GM12878 (cell line): ENCODE measurements around the gene SWT1. TPM values are rescaled to one million over a fixed set of nuclear protein-coding genes. Genes with fewer than 3 reads are reported as not detected.
A peak's percentile ranks its signal among the peaks of the same experiment; 100 is the strongest.

Source experiments
- ATF7 ChIP-seq: fragments of 450-650 bp; IDR thresholded peaks from 2 replicates; pipeline ENCODE4 v1.6.1; 2016; ENCODE audit warnings: low read depth, mild to moderate bottlenecking
- ETV6 ChIP-seq, 2 experiments: fragments of 450-650 bp in 1 of 2; IDR thresholded peaks in 1 of 2; conservative IDR thresholded peaks in 1 of 2; 2 replicates each; pipeline ENCODE4 v1.6.1; 2014; ENCODE audit warnings: antibody characterized with exemption in 1 of 2, borderline replicate concordance in 1 of 2, low read depth in 1 of 2, mild to moderate bottlenecking in 1 of 2, moderate library complexity in 1 of 2
- HCFC1 ChIP-seq: fragments of 150-350 bp; IDR thresholded peaks from 2 replicates; pipeline ENCODE4 v1.6.1; 2014; ENCODE audit warnings: low read length
- KDM1A ChIP-seq: fragments of 200-600 bp; sonication (generic); IDR thresholded peaks from 2 replicates; pipeline ENCODE4 v1.6.1; 2016; ENCODE audit warnings: borderline replicate concordance
- RAD51 ChIP-seq: fragments of 450-650 bp; IDR thresholded peaks from 2 replicates; pipeline ENCODE4 v1.6.1; 2016; ENCODE audit warnings: moderate library complexity, mild to moderate bottlenecking, inconsistent platforms
- RELA ChIP-seq: fragments of 450-650 bp; IDR thresholded peaks from 2 replicates; pipeline ENCODE4 v1.8.0; 2014; ENCODE audit warnings: borderline replicate concordance; ENCODE audit not compliant: partially characterized antibody
- SMAD1 ChIP-seq: fragments of 450-650 bp; IDR thresholded peaks from 2 replicates; pipeline ENCODE4 v1.6.1; 2018; ENCODE audit warnings: mild to moderate bottlenecking, low read depth; ENCODE audit not compliant: partially characterized antibody
- WRNIP1 ChIP-seq: IDR thresholded peaks from 2 replicates; pipeline ENCODE4 v1.6.1; 2011; ENCODE audit warnings: low read depth, low read length, improper control_type of control experiment, borderline replicate concordance
- ZBTB33 ChIP-seq: fragments of 450-650 bp; IDR thresholded peaks from 2 replicates; pipeline ENCODE4 v1.6.1; 2017; ENCODE audit warnings: mild to moderate bottlenecking
- ZBTB4 ChIP-seq: fragments of 450-650 bp; formaldehyde crosslinking; IDR thresholded peaks from 2 replicates; pipeline ENCODE4 v1.4.0; 2022; ENCODE audit warnings: mild to moderate bottlenecking, moderate library complexity
- polyA plus RNA-seq, 11 experiments: library from polyadenylated mRNA; depleted of rRNA in 4 of 11; unstranded in 6 of 11; stranded (reverse) in 5 of 11; fragments of >200 nt; fragmentation: Nextera tagmentation in 4 of 11; fragmentation: Illumina TruSeq in 1 of 11; extraction: Ambion mirVana in 4 of 11; extraction: Trizol in 1 of 11; gene quantifications; 1 replicate in 1 of 11; 2 replicates in 10 of 11; pipeline versions ENCODE4 v1.2.1 to v1.2.3, GENCODE V29; 2011 to 2016; ENCODE audit warnings: inconsistent platforms in 2 of 11, missing spikeins in 2 of 11, low read depth in 1 of 11
- total RNA-seq, 4 experiments: library from RNA; depleted of rRNA in 3 of 4; stranded (reverse); fragments of >200 nt in 3 of 4; fragmentation: Illumina TruSeq in 1 of 4; extraction: Trizol in 1 of 4; gene quantifications; 2 replicates each; pipeline versions ENCODE4 v1.2.1 to v1.2.3, GENCODE V29; 2013 to 2021
- TF ChIP-seq, protein P1 (sequence below): fragments of 450-650 bp; IDR thresholded peaks from 2 replicates; pipeline ENCODE4 v1.6.1; 2014; ENCODE audit warnings: mild to moderate bottlenecking
- TF ChIP-seq, protein P2 (sequence below): IDR thresholded peaks from 2 replicates; pipeline ENCODE4 v1.6.1; 2012; ENCODE audit warnings: mild to moderate bottlenecking, low read depth, low read length
- TF ChIP-seq, protein P3 (sequence below): fragments of 450-650 bp; IDR thresholded peaks from 2 replicates; pipeline ENCODE4 v1.6.1; 2016; ENCODE audit warnings: mild to moderate bottlenecking, moderate library complexity, borderline replicate concordance

SWT1 gene
- total and polyA plus RNA-seq, 10 of the 15 experiments (the other 5 are each of a cell fraction or from before 2014, with no cell fraction given): 1.0 to 4.2 (median 2.6) TPM

- no peak for TF ChIP-seq ZBTB4
- no peak for TF ChIP-seq ATF7
- peak in 1 of 2 experiments; percentile 32; a peak in 1 of 4 replicates for TF ChIP-seq ETV6 (conservative IDR thresholded peaks at IDR 0.05 in 1 of 2, IDR thresholded peaks at IDR 0.05 in 1 of 2; ENCODE audit: borderline replicate concordance in 1 of 2, low read depth in 1 of 2)
- TF ChIP-seq, protein P1, sequence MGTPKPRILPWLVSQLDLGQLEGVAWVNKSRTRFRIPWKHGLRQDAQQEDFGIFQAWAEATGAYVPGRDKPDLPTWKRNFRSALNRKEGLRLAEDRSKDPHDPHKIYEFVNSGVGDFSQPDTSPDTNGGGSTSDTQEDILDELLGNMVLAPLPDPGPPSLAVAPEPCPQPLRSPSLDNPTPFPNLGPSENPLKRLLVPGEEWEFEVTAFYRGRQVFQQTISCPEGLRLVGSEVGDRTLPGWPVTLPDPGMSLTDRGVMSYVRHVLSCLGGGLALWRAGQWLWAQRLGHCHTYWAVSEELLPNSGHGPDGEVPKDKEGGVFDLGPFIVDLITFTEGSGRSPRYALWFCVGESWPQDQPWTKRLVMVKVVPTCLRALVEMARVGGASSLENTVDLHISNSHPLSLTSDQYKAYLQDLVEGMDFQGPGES: no peak
- TF ChIP-seq, protein P2, sequence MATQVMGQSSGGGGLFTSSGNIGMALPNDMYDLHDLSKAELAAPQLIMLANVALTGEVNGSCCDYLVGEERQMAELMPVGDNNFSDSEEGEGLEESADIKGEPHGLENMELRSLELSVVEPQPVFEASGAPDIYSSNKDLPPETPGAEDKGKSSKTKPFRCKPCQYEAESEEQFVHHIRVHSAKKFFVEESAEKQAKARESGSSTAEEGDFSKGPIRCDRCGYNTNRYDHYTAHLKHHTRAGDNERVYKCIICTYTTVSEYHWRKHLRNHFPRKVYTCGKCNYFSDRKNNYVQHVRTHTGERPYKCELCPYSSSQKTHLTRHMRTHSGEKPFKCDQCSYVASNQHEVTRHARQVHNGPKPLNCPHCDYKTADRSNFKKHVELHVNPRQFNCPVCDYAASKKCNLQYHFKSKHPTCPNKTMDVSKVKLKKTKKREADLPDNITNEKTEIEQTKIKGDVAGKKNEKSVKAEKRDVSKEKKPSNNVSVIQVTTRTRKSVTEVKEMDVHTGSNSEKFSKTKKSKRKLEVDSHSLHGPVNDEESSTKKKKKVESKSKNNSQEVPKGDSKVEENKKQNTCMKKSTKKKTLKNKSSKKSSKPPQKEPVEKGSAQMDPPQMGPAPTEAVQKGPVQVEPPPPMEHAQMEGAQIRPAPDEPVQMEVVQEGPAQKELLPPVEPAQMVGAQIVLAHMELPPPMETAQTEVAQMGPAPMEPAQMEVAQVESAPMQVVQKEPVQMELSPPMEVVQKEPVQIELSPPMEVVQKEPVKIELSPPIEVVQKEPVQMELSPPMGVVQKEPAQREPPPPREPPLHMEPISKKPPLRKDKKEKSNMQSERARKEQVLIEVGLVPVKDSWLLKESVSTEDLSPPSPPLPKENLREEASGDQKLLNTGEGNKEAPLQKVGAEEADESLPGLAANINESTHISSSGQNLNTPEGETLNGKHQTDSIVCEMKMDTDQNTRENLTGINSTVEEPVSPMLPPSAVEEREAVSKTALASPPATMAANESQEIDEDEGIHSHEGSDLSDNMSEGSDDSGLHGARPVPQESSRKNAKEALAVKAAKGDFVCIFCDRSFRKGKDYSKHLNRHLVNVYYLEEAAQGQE: no peak
- TF ChIP-seq HCFC1: no peak; the same call in 1 of the 2 replicates
- no peak for TF ChIP-seq RAD51
- TF ChIP-seq ZBTB33: no peak
- no peak for TF ChIP-seq WRNIP1
- TF ChIP-seq SMAD1: no peak
- TF ChIP-seq RELA: no peak
- TF ChIP-seq, protein P3, sequence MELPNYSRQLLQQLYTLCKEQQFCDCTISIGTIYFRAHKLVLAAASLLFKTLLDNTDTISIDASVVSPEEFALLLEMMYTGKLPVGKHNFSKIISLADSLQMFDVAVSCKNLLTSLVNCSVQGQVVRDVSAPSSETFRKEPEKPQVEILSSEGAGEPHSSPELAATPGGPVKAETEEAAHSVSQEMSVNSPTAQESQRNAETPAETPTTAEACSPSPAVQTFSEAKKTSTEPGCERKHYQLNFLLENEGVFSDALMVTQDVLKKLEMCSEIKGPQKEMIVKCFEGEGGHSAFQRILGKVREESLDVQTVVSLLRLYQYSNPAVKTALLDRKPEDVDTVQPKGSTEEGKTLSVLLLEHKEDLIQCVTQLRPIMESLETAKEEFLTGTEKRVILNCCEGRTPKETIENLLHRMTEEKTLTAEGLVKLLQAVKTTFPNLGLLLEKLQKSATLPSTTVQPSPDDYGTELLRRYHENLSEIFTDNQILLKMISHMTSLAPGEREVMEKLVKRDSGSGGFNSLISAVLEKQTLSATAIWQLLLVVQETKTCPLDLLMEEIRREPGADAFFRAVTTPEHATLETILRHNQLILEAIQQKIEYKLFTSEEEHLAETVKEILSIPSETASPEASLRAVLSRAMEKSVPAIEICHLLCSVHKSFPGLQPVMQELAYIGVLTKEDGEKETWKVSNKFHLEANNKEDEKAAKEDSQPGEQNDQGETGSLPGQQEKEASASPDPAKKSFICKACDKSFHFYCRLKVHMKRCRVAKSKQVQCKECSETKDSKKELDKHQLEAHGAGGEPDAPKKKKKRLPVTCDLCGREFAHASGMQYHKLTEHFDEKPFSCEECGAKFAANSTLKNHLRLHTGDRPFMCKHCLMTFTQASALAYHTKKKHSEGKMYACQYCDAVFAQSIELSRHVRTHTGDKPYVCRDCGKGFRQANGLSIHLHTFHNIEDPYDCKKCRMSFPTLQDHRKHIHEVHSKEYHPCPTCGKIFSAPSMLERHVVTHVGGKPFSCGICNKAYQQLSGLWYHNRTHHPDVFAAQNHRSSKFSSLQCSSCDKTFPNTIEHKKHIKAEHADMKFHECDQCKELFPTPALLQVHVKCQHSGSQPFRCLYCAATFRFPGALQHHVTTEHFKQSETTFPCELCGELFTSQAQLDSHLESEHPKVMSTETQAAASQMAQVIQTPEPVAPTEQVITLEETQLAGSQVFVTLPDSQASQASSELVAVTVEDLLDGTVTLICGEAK: no peak
- no peak for TF ChIP-seq KDM1A
These were observed 159.4 kb downstream of the SWT1 start (continued) for GRCh38 chr1:185316163-185317033.
